Activated naive CD4-positive, alpha-beta T cell treated with anti-CD3 and anti-CD28 coated beads, Interleukin-2, amount 50 U/mL, for 72 hours (primary cell): ENCODE data around the gene CDH13. TPM values are rescaled to one million over a fixed set of nuclear protein-coding genes. Genes with fewer than 3 reads are reported as not detected.

ENCODE experiments used
- ATAC-seq, 2 donors: fragments of 150-1000 bp; cut with Tn5 transposase; 2 replicates each; pipeline ENCODE4 v1.10.0; 2021; ENCODE audit warnings: mild to moderate bottlenecking in 2 of 2, moderate library complexity in 2 of 2
- DNase-seq, 2 donors: peaks; one replicate each; pipeline ENCODE4 v3.0.0; 2021 to 2022; ENCODE audit warnings: low spot score in 2 of 2
- H3K27ac Mint-ChIP-seq, 2 donors: one replicate each; pipeline ENCODE4 v1.8.0; 2022; ENCODE audit warnings: mild to moderate bottlenecking in 2 of 2, mixed read lengths in 2 of 2
- H3K36me3 Mint-ChIP-seq, 2 donors: one replicate each; pipeline ENCODE4 v1.8.0; 2022; ENCODE audit warnings: mixed read lengths in 2 of 2
- H3K9me3 Mint-ChIP-seq, 2 donors: one replicate each; pipeline ENCODE4 v1.8.0; 2022; ENCODE audit warnings: mixed read lengths in 2 of 2
- total RNA-seq, 2 donors: library from RNA; stranded (reverse); gene quantifications; one replicate each; pipeline ENCODE4 v1.2.3, GENCODE V29; 2022

CDH13 gene
- total RNA-seq, 2 donors from 2014 or later: not detected

- ATAC-seq: no peak
- no peak for DNase-seq
- no peaks in the 10 kb centered on the region for H3K36me3 Mint-ChIP-seq
- peak overlapping the region in 1 of 2 donors; percentile 44 for H3K27ac Mint-ChIP-seq
- H3K9me3 Mint-ChIP-seq: no peaks in the 10 kb centered on the region
Measured at GRCh38 chr16:83138976-83139690, 512.4 kb downstream of the CDH13 start.

DNA sequence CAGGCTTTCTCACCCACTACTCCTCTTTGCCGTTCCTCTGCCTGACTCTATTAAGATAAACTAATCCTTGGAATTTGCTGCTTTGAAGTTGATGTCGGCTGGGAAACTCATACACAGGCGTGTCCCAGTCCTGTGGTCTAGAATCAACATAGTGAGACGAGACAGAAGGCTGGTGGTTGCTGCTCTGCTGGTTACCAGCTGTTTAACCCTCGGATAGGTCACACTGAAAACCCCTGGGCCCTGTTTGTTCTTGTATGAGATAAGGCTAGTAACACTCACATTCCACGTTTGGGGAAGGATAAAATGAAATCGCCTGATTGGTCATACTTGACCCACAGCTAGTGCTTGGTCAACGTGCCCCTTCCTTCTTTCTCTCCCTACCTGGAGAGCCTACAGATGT is 517.0 kb downstream of the CDH13 start:
- no peak overlapping the region for H3K27ac Mint-ChIP-seq
- H3K36me3 Mint-ChIP-seq: no peaks in the 10 kb centered on the region
- peaks cover 0 to 5% of the 10 kb centered on the region in 2 donors for H3K9me3 Mint-ChIP-seq
- DNase-seq: no peak
- ATAC-seq: no peak

GRCh38 chr16:83145297-83145696 is 518.5 kb downstream of the CDH13 start:
- H3K9me3 Mint-ChIP-seq: peaks cover 0 to 5% of the 10 kb centered on the region in 2 donors
- DNase-seq (no peak), ATAC-seq (no peak)
- no peaks in the 10 kb centered on the region for H3K36me3 Mint-ChIP-seq
- H3K27ac Mint-ChIP-seq: no peak overlapping the region

GRCh38 chr16:83147244-83147643 is 520.5 kb downstream of the CDH13 start:
- DNase-seq (no peak), ATAC-seq (no peak)
- Mint-ChIP-seq H3K27ac (no peak overlapping the region), H3K36me3 (no peaks in the 10 kb centered on the region), H3K9me3 (peaks cover 0 to 5% of the 10 kb centered on the region in 2 donors)

DNA sequence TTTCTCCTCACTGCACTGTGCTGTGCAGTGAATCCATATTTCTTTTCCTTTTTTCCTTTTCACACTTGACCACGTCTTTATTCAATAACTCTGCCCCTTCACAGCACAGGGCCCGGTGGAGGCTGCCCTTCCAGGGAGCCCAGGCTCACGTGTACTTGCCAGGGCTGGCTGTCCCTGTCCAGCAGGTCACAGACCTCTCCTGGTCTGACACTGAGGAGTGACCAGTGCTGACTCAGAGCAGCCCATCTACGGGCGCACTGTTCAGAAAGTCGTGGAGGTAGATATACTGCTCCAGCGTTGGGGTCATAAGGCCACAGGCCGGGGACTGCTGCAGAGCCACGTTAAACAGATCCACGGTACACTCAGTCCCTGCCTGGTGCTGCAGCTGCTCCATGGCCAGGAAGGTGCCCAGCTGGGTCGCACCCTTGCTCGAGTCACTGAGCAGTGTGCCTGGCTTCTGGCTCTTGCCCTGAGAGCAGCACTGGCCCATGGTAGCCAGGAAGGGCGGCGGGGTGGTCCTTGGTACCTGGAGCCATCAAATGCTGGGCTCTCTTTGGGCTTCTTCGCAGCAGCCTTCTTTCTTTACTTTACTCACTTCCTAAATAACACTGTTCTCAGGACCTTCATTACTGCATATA is 531.7 kb downstream of the CDH13 start:
- no peak overlapping the region for H3K27ac Mint-ChIP-seq
- H3K9me3 Mint-ChIP-seq: peaks cover 0 to 3% of the 10 kb centered on the region in 2 donors
- ATAC-seq: no peak
- H3K36me3 Mint-ChIP-seq: no peaks in the 10 kb centered on the region
- no peak for DNase-seq

- H3K9me3 Mint-ChIP-seq: peaks cover 0 to 6% of the 10 kb centered on the region in 2 donors
- ATAC-seq: no peak
- no peaks in the 10 kb centered on the region for H3K36me3 Mint-ChIP-seq
- H3K27ac Mint-ChIP-seq: no peak overlapping the region
- no peak for DNase-seq
Measured at GRCh38 chr16:83159049-83159448, 532.3 kb downstream of the CDH13 start.

GRCh38 chr16:83160287-83161020 is 533.7 kb downstream of the CDH13 start:
- Mint-ChIP-seq H3K9me3 (peaks cover 0 to 6% of the 10 kb centered on the region in 2 donors), H3K36me3 (no peaks in the 10 kb centered on the region), H3K27ac (no peak overlapping the region)
- no peak for DNase-seq
- no peak for ATAC-seq

DNA sequence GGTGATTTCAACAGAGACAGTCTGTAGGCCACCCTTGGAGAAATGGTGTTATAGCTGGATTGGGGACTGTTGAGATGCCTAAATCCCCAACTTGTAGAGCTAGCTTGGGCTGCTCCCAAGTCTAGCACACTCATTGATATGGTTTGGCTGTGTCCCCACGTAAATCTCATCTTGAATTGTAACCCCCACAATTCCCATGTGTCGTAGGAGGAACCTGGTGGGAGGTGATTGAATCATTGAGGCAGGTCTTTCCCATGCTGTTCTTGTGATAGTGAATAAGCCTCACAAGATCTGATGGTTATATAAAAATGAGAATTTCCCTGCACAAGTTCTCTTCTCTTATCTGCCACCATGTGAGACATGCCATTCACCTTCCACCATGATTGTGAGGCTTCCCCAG is 536.0 kb downstream of the CDH13 start:
- H3K36me3 Mint-ChIP-seq: no peaks in the 10 kb centered on the region
- DNase-seq: no peak
- no peak overlapping the region for H3K27ac Mint-ChIP-seq
- no peak for ATAC-seq
- H3K9me3 Mint-ChIP-seq: peaks cover 0 to 6% of the 10 kb centered on the region in 2 donors

GRCh38 chr16:83164816-83165215 is 538.0 kb downstream of the CDH13 start:
- Mint-ChIP-seq H3K36me3 (no peaks in the 10 kb centered on the region), H3K27ac (no peak overlapping the region), H3K9me3 (peaks cover 0 to 6% of the 10 kb centered on the region in 2 donors)
- DNase-seq (no peak), ATAC-seq (no peak)

DNA sequence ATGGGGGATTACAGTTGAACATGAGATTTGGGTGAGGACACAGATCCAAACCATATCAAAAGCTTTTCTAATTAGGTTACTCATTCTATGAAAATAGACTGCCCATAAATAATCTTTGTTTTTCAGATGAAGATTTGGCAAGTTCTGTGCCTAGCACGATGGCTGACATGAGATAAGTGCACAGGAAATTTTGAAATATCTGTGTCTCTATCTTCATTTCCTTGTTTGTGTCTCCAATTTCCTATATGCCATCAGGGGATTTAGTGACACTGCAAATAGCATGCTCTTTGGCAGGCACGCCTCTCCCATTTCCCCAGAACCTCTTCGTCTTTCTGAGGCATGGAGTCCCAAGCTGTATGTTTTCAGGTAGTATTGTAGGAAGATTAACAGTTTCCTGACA is 544.6 kb downstream of the CDH13 start:
- Mint-ChIP-seq H3K36me3 (no peaks in the 10 kb centered on the region), H3K27ac (no peak overlapping the region), H3K9me3 (peaks cover 0 to 3% of the 10 kb centered on the region in 2 donors)
- ATAC-seq (no peak), DNase-seq (no peak)

DNA sequence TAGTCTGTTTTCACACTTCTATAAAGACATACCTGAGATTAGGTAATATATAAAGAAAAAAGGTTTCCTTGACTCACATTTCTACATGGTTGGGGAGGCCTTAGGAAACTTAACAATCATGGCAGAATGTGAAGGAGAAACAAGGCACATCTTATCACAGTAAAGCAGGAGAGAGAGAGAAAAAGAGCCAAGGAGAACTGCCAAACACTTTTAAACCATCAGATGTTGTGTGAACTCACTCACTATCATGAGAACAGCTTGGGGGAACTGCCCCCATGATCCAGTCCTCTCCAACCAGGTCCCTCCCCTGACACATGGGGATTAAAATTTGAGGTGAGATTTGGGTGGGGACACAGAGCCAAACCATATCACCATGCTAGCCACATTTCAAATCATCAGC is 547.9 kb downstream of the CDH13 start:
- peaks cover 0 to 3% of the 10 kb centered on the region in 2 donors for H3K9me3 Mint-ChIP-seq
- H3K36me3 Mint-ChIP-seq: no peaks in the 10 kb centered on the region
- H3K27ac Mint-ChIP-seq: no peak overlapping the region
- DNase-seq (no peak), ATAC-seq (no peak)

GRCh38 chr16:83176802-83177201 is 550.0 kb downstream of the CDH13 start:
- H3K9me3 Mint-ChIP-seq: no peaks in the 10 kb centered on the region
- no peak overlapping the region for H3K27ac Mint-ChIP-seq
- ATAC-seq: no peak

GRCh38 chr16:83185902-83186301 is 559.1 kb downstream of the CDH13 start:
- Mint-ChIP-seq H3K36me3 (peaks cover 0 to 5% of the 10 kb centered on the region in 2 donors), H3K27ac (no peak overlapping the region), H3K9me3 (peaks cover 4 to 5% of the 10 kb centered on the region in 2 donors)
- no peak for ATAC-seq
- DNase-seq: no peak

More at GRCh38 chr16:83176802-83177201, 550.0 kb downstream of the CDH13 start:
- no peak for DNase-seq
- no peaks in the 10 kb centered on the region for H3K36me3 Mint-ChIP-seq

DNA sequence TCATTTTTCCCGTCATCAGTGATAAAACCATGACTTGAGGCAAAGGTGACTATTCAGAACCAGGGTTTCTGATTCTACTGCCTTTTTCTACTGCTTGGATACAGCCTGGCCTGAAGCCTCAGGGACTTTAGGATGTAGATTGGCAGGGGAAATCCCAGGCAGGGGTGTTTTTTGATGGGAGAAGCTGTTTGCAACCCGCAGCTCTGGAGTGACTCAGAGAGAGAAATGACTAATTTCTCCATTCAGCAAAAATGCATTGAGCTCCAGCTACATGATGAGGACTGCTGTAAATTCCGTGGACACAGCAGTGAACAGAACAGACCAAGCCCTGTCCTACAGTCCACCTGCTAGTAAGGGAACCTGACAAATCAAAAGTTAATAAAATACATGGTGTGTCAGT is 560.6 kb downstream of the CDH13 start:
- H3K36me3 Mint-ChIP-seq: peaks cover 0 to 5% of the 10 kb centered on the region in 2 donors
- peaks cover 4 to 5% of the 10 kb centered on the region in 2 donors for H3K9me3 Mint-ChIP-seq
- DNase-seq: peak in 1 of 2 donors; percentile 7
- peak; percentile 90 for ATAC-seq
- no peak overlapping the region for H3K27ac Mint-ChIP-seq

DNA sequence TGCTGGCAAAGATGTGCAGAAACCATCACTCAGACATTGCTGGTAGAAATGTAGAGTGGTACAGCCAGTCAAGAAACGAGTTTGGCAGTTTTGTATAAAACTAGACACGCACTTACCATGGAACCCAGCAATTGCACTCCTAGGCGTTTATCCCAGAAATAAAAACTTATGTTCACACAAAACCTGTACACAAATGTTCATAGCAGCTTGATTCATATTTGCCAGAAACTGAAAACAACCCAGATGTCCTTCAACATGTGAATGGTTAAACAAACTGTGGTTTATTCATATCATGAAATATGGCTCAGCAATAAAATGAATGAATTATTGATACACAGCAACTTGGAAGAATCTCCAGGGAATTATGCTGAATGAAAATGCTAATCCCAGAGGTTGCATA is 570.0 kb downstream of the CDH13 start:
- ATAC-seq (no peak), DNase-seq (no peak)
- H3K36me3 Mint-ChIP-seq: no peaks in the 10 kb centered on the region
- no peak overlapping the region for H3K27ac Mint-ChIP-seq
- H3K9me3 Mint-ChIP-seq: peaks cover 10 to 11% of the 10 kb centered on the region in 2 donors

GRCh38 chr16:83197450-83197849 is 570.7 kb downstream of the CDH13 start:
- ATAC-seq: no peak
- DNase-seq: no peak
- peaks cover 10 to 15% of the 10 kb centered on the region in 2 donors for H3K9me3 Mint-ChIP-seq
- H3K27ac Mint-ChIP-seq: no peak overlapping the region
- no peaks in the 10 kb centered on the region for H3K36me3 Mint-ChIP-seq

DNA sequence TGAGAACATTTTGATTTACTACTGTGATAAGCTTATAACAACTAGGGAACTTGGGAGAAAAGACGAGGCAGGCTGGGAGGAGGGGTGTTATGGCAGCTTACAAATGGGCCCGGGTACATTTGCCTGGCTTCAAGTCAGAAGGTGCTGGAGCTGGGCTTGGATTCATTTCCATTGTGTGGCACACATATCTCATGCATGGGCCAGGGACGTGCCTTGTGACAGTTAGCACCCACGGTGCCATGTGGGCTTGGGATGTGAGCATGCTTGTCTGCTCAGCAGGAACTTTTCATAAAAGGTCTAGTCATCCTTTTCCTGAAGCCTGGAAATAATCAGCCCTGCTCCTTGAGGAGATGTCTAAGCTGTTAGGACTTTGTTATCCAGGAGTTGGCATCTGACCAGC is 572.2 kb downstream of the CDH13 start:
- peaks cover 10 to 15% of the 10 kb centered on the region in 2 donors for H3K9me3 Mint-ChIP-seq
- DNase-seq: no peak
- no peaks in the 10 kb centered on the region for H3K36me3 Mint-ChIP-seq
- no peak for ATAC-seq
- no peak overlapping the region for H3K27ac Mint-ChIP-seq
